GM21723 (cell line): ENCODE measurements around the gene NKAIN2.
"Not testable (repeated sequence)": the region's sequence is repeated elsewhere in the genome, so short reads cannot be mapped to it uniquely, and the experiment has no call there.

Experiments used
- ATAC-seq: cut with Tn5 transposase; IDR thresholded peaks from one replicate; pipeline ENCODE4 v1.9.1; 2021; ENCODE audit warnings: mild to moderate bottlenecking, moderate library complexity; ENCODE audit not compliant: unreplicated experiment

Gene NKAIN2

DNA sequence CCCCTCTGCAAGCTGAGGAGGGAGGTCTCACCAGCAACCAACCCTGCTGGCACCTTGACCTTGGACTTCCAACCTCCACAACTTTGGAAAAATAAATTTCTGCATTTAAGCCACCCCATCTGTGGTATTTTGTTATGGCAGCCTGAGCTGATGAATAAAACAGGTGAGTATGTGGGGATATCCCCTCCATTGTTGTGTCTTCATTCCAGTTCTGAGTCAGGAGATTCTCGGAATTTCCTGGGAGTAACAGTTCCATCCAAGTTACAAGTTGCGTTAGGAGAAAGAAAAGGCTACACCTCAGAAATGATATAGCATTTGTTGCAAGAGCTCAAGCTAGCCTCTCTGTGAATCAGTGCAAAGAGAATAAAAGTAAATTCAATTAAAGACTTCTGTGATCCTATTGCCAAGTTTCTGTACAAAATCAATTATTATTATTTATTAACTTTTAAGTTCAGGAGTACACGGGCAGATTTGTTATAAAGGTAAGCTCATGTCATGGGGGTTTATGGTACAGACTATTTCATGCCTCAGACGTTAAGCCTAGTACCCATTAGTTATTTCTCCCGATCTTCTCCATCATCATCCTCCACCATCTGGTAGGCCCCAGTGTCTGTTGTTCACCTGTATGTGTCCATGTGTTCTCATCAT, 153.0 kb downstream of the NKAIN2 start:
- no peak for ATAC-seq

DNA sequence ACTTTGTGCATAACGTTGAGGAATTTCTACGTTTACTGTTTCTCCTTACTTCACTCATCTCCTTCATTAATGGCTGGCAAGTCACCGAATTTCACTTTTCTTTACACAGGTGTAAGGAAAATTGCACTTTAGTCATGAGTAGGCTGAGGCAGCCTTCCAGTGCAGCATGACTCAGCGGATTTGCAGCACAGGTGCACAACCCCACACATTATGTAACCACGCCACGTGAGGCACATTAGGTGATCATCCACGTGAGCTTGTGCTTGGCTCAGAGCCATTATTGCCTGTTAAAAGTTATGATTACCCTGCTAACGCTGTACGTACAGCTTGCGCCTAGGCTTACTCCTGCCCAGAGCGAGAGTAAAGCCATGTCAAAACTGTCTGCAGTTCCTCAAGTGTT, 158.8 kb downstream of the NKAIN2 start:
- no peak for ATAC-seq

DNA sequence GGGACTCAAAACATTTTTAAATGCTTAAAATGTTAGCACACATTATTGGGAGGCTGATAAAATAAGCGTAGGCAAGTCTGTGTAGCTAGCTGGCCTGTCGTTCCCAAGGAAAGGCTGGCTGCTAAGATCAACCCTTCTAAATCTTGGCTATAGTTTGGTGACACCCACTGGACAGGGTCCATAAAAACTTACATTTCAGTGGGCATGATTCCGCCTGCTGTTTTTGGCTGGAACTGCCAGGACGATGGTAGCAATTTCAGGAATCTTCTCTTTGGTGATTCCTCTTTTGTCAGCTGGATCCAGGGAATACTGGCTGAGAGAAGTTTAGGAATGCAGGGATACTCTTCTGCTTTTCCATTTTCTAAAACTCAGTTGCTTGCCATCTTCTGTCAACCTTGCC, 162.2 kb downstream of the NKAIN2 start:
- no peak for ATAC-seq

DNA sequence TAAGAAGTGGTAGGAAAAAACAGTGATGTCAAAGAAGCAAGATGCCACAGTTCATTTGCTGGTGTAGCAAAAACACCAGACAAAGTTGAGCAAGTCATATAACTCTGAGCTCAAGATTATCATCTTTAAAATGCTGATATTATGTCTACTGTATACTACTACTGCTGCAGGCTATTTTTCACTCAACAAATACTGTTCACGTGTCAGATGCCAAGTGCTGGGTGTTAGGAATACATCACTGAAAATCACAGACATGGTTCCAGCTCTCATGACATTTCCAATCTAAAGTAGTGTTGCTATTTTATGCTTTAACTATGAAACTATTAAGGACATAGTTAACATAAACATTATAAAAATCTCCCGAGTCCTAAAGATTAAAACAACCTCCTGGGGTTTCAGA, 163.0 kb downstream of the NKAIN2 start:
- ATAC-seq = no peak

DNA sequence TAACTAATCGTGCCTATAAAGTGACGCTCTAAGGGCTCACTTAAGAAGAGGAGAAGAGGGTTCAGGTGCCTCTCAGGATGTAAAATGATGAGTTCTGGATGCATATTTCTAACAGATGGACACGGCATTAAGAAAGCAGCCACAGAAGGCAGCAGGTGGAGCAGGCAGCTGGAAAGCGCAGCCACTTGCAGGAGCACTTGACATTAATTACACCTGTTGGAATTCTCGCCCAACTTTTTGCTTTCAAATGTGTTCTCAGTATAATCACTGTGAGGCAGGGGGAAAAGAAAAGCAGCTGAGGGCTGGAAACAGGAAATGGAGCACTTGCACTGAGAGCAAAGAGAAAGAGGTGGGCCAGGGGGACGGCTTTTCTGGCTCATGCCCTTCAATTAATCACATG, 164.2 kb downstream of the NKAIN2 start:
- ATAC-seq = no peak

DNA sequence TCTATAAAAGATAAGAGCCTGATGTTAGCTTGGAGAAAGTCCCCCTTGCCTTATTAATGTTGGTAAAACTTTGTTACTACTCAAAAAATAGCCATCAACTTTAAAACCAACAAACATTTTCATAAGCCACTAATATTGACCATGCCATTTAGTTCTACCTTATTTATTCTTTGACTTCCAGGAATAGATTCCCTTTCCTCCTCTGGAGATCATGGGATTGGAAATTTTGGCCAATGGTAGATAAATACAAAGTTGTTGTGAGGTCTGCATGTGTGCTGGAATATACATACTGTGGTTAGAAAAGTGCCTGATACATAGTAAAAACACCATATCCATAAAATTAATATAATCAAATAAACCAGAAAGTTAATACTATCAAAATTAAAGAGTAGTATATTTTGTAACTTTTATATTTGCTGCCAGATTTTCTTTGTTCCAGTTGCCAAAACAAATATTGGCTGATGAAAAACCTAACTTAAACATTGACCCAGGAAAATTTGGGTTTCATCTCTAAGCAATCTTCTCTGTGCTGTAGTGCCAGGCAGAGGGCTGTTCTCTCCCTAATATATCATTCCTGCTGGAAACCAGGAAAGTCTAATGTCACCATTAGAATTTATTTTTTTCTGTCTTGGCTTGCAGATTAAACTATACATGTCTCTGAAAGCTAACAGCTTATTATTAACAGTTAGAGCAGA, 169.1 kb downstream of the NKAIN2 start:
- ATAC-seq = no peak

DNA sequence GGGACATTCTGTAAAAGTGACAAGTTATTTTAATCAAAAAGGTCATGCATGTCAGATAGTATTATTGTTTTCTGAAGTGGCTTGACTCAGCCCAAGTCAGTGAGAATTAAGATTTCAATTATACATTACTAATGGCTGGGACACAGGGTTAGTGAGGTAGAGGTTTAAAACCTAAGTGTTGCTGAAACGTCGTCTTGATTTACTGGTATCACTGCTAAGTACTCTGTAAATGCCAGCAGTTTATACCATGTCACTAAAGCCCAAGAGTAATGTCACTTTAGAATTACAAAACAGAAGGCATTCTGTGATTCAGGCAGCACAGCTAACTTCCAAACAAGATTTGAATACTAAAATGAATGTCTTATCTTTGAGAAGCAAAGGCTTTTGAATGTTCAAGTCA, 176.6 kb downstream of the NKAIN2 start:
- ATAC-seq = no peak

DNA sequence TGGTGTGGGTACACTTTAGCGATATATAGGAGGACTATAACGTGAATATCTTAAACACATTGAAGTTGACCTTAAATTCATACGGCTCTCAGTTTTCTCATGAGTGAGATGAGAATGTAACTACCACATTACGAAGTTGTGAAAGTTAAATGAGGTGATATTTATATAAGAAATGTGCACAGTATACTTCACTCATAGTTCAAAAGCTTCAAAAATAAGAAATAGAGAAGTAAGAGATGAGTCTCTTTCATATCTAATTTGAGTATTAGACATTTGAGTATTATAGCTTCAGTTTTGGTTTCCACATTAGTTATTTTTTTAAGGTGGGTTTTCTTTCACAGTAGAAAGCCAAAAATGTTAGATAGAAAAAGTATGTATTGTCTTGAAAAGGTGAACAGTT, 183.3 kb downstream of the NKAIN2 start:
- peak; percentile 69 for ATAC-seq

DNA sequence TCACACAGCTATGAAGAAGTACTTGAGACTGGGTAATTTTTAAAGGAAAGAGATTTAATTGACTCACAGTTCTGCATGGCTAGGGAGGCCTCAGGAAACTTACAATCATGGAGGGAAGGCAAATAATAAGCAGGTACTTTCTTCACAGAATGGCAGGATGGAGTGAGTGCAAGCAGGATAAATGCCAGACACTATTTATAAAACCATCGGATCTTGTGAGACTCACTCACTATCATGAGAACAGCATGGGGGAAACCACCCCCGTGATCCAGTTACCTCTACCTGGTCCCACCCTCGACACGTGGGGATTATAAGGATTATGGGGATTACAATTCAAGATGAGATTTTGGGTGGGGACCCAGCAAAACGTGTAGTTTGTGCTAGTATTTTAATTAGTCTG, 186.3 kb downstream of the NKAIN2 start:
- not testable (repeated sequence) for ATAC-seq

DNA sequence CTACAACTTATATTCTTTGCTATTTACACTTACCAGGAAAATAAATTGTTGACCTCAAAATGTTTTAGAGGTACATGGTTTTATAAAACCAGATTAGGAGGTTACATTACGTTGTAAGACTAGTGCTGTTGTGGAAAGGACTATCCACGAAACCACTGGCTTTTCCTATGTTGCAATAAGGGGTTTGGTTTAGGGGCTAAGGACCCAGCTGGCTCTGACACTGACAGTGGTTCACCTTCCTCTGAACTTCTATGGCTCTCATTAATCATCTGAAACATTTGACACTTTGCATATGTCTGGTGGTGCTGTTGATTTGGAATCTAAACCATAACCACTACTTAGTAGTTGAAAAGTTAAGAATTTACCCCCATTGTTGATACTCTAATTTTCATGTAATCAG, 186.7 kb downstream of the NKAIN2 start:
- no peak for ATAC-seq

DNA sequence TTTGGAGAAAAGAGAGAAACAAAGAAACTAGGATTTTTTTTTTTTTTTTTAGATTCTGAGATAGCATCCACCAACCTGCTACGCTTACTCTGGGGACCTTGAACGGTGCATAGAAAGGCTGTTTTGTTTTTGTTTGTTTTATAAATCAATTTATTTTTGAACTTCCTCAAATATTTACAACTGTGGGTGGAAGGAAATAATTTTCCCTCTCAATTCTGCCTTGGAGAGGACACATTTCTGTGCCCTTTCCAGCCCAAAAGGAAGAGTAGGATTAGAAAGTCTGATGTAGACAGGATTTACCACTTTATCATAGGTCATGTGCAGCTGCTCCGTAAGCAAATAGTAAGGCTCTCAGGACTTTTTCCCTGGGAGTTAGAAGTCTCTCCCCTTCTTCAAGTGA, 190.5 kb downstream of the NKAIN2 start:
- no peak for ATAC-seq

DNA sequence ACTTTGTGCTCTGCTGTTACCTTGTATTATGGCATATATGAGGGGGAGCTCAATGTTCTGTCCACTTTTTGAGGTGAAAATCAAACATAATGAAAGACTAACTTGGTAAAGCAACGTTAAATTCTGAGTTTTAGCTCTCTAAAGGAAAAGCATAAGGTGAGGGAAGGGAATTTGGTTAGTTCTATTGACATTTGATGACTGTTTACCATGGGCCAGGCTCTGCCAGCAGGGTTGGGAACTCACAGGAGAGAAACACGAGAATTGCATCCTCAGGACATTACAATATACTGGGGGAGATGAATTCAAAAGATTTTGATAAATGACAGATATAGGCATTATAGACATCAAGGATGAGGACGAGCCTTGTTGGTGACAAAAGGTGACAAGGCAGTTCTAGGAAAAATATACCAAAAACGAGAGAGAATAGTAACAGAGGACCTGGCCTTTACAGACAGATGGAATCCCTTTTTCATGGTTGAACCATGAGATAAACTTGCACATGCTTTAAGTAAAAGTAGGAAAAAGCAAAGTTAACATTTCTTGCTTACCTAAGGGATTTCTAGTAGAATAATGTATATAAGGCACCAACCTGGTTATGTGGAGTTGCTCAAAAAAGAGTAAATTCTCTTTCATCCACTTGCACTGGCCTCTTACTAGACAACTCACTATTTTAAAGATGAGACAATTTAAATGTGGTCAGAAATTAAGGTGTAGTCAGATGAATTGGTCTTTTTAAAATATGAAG, 191.4 kb downstream of the NKAIN2 start:
- ATAC-seq = no peak

DNA sequence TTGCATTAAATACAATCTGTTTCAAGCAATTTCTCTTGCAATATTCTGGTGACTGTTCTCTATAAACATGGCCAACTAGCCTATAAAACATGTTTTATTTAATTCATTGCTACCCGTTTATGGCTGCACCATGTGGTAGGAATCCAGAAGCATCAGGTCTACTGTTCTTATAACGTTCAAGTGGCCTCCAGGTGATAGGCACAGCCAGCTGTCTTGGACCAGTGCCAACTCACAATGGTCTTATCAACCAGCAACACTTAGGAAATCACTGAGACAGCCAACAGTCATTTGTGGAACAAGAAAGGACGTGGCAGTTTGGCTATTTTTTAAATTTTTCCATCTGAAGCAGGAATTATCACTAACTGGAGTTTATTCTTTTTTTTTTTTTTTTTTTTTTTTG, 193.6 kb downstream of the NKAIN2 start:
- no peak for ATAC-seq

DNA sequence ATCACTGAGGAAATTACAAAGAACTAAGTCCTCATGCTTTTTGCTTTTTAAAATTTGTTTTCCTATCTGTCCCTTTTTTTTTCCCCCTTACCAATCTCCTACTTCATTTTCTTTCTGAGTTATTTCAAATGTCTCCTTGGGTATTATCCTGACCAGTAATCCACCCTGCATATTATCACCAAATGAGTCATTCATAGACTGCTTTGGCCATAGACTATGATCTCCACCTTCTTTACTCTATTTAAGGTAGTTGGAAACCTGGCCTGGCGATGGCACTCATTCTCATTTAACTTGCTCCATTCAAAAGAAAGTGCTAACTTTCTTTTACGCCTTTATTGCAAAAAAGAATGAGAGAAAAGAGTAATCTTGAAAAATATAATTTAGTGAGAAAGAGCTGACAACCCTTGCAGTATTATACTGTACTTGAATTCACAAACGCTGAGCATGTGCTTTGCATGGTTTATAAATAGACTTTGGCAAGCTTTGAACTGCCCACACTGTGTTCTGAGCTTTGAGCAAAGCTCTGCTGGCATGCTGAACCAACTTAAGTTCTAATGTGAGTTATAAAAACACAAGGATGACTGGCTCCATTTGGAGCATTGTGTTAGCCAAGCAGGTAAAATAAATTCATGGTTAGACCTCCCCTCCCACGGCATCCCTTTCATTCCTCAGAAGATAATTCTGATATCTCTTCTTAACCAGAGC, 198.9 kb downstream of the NKAIN2 start:
- no peak for ATAC-seq

DNA sequence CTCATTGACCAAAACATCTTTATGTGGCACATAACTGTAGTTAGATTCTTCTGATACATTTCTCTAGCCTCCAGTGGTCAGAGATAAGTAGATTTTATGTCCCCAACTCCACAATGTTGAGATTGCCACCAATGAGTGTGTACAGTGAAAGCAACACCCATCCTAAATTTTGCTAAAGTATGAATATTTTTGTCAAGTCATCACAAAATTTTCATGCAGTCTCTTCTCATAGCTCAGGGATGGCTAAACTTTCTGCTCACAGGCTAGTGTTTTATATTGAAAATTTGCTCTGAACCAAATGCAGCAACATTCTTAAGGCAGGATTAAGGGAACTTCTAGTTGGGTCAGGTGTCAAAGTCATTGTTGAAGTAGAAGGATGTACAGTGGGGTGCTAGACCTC, 203.6 kb downstream of the NKAIN2 start:
- no peak for ATAC-seq

DNA sequence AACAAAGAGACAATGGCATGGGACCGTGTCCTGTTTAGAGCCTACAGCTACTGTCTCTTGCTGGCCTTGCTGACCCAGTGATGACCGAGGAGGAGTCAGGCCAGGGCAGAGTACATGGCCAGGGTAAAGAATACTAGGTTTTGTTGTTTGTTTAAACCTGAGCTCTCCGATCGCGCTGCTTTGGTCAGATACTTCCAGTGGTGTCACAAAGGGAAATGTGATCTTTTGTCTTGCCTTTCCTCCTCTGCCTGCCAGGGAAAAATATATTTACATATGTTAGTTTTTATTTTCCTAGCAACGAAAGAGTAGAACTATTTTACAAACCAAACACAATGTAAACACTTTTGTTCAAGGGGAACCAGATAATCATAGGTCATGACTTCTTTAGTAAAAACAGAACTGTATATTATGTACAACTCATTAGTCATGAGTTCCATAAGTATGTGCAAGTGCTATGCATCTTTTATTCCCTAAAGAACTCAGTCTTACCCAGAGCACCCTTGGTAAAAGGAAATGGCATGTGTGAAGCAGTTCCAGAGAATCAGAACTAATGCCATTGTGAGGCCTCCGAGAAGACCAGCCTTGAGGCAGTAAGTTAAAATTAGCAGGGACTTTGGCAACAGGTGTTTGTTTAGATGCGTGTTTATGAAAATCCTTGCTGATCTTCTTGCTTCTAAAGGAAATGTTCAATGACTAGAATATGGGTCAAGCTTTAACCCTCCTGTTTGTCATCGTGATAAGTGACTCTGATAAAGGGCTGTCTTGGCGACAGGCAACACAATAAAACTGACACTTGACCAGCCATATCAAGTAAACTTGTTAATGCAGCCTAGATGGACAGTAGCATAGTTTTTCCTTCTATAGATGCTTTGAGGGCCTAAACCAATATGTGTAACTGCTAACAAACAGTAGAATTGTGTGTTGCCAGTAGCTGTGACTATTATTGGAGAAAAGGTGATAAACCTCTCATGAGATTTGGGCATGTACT, 204.6 kb downstream of the NKAIN2 start:
- no peak for ATAC-seq

DNA sequence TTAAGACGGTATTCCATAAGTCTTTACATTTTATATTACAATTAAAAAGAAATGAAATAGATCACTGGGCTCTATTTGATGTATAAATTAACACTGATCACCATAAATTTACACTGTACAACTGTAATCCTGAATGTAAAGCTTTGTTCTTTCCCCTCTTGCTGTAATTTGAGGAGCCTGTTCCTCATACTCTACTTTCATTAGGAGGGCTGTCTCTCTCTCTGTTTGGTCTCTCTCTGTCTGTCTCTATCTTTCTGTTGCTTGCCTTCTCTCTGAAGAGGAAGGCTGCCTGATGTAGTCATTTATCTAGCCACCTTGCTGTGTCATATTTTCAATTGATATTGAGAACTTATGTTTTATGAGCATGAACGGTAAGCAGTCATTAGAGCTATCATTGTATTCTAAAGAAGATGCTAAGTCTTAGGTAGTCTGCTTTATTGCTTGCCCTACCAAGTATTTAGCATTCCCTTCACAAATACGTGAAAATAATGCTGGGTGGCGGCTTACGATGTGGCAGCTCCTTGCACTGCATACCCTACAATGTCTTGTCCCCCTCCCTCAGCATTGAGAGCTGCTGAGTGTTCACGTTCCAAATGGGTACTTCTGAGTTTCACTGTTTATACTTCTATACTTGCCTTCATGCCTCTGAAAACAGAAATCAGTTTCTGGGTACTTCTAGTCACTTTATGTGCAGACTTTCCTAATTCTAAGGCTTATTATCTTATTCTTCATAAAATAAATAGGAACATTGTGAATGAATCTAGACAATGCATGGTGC, 205.5 kb downstream of the NKAIN2 start:
- no peak for ATAC-seq

DNA sequence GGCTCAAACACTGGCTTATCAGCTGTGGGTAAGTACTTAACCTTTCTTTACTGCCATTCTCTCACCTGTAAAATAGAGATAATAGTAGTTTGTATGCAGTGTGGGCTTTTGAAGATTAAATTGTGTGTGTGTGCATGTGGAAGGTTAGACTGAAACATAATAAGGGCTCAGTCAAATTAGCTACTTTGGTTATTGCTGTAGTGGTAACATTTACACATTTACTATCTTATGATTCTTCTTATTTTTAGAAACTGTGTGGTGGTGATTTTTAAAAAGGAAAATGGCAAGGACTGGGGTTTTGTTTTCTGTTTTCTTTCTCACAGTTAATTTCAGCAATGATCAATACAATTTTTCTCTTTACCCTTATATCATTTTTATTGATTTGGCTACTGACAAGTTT, 206.9 kb downstream of the NKAIN2 start:
- no peak for ATAC-seq

DNA sequence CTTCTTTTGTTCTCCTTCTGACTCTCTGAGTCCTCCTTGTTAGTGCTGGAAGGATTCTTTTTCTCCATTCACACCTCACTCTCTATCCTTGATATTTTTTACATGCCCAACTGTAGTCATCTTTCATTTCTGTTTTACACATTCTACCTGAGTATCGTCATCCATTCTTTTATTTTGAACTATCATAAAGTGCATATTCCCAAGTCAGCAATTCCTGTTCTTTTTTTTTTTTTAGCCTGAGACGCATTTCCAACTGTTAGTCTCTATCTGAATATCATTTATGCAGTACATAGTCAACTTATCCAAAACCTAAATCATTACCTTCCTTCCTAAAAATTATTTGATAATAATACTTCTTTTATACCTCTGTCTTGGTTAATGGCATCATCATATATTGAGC, 207.5 kb downstream of the NKAIN2 start:
- no peak for ATAC-seq

DNA sequence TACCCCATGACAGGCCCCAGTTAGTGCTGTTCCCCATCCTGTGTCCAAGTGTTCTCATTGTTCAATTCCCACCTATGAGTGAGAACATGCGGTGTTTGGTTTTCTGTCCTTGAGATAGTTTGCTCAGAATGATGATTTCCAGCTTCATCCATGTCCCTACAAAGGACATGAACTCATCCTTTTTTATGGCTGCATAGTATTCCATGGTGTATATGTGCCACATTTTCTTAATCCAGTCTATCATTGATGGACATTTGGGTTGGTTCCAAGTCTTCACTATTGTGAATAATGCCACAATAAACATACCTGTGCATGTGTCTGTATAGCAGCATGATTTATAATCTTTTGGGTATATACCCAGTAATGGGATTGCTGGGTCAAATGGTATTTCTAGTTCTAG, 218.4 kb downstream of the NKAIN2 start:
- ATAC-seq = not testable (repeated sequence)
